ENCODE data around the gene HSDL2.

GRCh38 chr9:112421771-112422222 lies 41.9 kb downstream of the HSDL2 start:
- TF ChIP-seq CTCF (conservative IDR thresholded peaks at IDR 0.05; ENCODE audit: low read length): no peak
- TF ChIP-seq EZH2phosphoT487 (IDR thresholded peaks at IDR 0.05; ENCODE audit: borderline replicate concordance): no peak

All from Loucy (cell line).